Fibroblast of peridontal ligament (primary cell): Measurements from ENCODE around the gene ENDOD1.

Experiments used
- DNase-seq: peaks from one replicate; pipeline ENCODE4 v3.0.0-alpha.2; 2010; ENCODE audit errors: extremely low read depth

ENDOD1 gene

GRCh38 chr11:95076416-95076815 is 13.2 kb upstream of the ENDOD1 start:
- peak; percentile 92 for DNase-seq

GRCh38 chr11:95076981-95077380 is 12.7 kb upstream of the ENDOD1 start:
- DNase-seq: no peak

GRCh38 chr11:95078526-95078925 is 11.1 kb upstream of the ENDOD1 start:
- no peak for DNase-seq

GRCh38 chr11:95081010-95081409 is 8.6 kb upstream of the ENDOD1 start:
- no peak for DNase-seq

GRCh38 chr11:95081412-95081811 is 8.2 kb upstream of the ENDOD1 start:
- DNase-seq: peak; percentile 11

- no peak for DNase-seq
Observed at GRCh38 chr11:95082576-95083001, 7.1 kb upstream of the ENDOD1 start.

GRCh38 chr11:95084509-95084908 is 5.1 kb upstream of the ENDOD1 start:
- no peak for DNase-seq

- DNase-seq: no peak
Observed at GRCh38 chr11:95085117-95085816, 4.4 kb upstream of the ENDOD1 start.

- no peak for DNase-seq
Observed at GRCh38 chr11:95086151-95086550, 3.5 kb upstream of the ENDOD1 start.

GRCh38 chr11:95086836-95087570 is 2.6 kb upstream of the ENDOD1 start:
- DNase-seq: no peak

GRCh38 chr11:95088946-95089619 is 563 bp upstream of the ENDOD1 start:
- DNase-seq: peak; percentile 36

GRCh38 chr11:95091663-95092180 is 2.1 kb downstream of the ENDOD1 start:
- no peak for DNase-seq

- DNase-seq: peak; percentile 57
Observed at GRCh38 chr11:95092549-95093324, 3.1 kb downstream of the ENDOD1 start.

GRCh38 chr11:95093548-95093947 is 3.9 kb downstream of the ENDOD1 start:
- no peak for DNase-seq

GRCh38 chr11:95095858-95096587 is 6.4 kb downstream of the ENDOD1 start:
- peak; percentile 94 for DNase-seq

GRCh38 chr11:95097209-95097608 is 7.6 kb downstream of the ENDOD1 start:
- no peak for DNase-seq

- DNase-seq: no peak
Observed at GRCh38 chr11:95098826-95099225, 9.2 kb downstream of the ENDOD1 start.

GRCh38 chr11:95100191-95100648 is 10.6 kb downstream of the ENDOD1 start:
- no peak for DNase-seq

- no peak for DNase-seq
Observed at GRCh38 chr11:95100856-95101507, 11.3 kb downstream of the ENDOD1 start.

GRCh38 chr11:95101935-95102334 is 12.3 kb downstream of the ENDOD1 start:
- DNase-seq: no peak
